ENCODE data around the gene TAF5L.

- TF ChIP-seq CTCF (IDR thresholded peaks at IDR 0.05; ENCODE audit: poor library complexity) (no peak), EZH2 (IDR thresholded peaks at IDR 0.05; ENCODE audit: borderline replicate concordance) (no peak)
These were observed 32.1 kb downstream of the TAF5L start for GRCh38 chr1:229593800-229594199.

Data from hepatocyte (in vitro differentiated cells).